HCT116 (cell line): ENCODE results near the gene SHC4. TPM values are rescaled to one million over a fixed set of nuclear protein-coding genes. Genes with fewer than 3 reads are reported as not detected.

Source experiments
- ATAC-seq: fragments of 200-7000 bp; cut with Tn5 transposase; 2 replicates; pipeline ENCODE4 v1.9.1; 2020; ENCODE audit warnings: mild to moderate bottlenecking, moderate library complexity
- BruUV-seq: library from RNA; stranded (reverse); fragments of 400-500 nt; replicated peaks from 2 replicates; lab custom pipeline; 2021; lab: Mats Ljungman, UMichigan
- CTCF ChIA-PET: fragments of 300-600 bp; sonication (Branson Sonifier 250); formaldehyde crosslinking; loops from one replicate; lab custom pipeline; 2021; ENCODE audit warnings: antibody characterized with exemption; lab: Charles Lee
- POLR2A ChIA-PET: fragments of 300-600, 350-600 bp; sonication (Branson Sonifier 250); formaldehyde crosslinking; loops from one replicate; lab custom pipeline; 2021; ENCODE audit warnings: antibody characterized with exemption; lab: Charles Lee
- RAD21 ChIA-PET, 2 experiments: fragments of 300-600 bp; sonication (Branson Sonifier 250); formaldehyde crosslinking; loops; one replicate each; lab custom pipeline; 2023; ENCODE audit warnings: low total read pairs in 2 of 2; ENCODE audit not compliant: uncharacterized antibody in 2 of 2, unreplicated experiment in 2 of 2, low non-redundant PET in 1 of 2; lab: Charles Lee
- DNase-seq: peaks from one replicate; pipeline ENCODE4 v3.0.0-alpha.2; 2010; ENCODE audit warnings: low read depth, low spot score
- H2AFZ ChIP-seq: fragments of 200-600 bp; shearing (Covaris generic), sonication (generic); 2 replicates; pipeline ENCODE4 v1.6.1; 2017; ENCODE audit warnings: low read depth, mixed run types, mixed read lengths, antibody characterized with exemption, low read length; ENCODE audit not compliant: poor library complexity, severe bottlenecking
- H3K27ac ChIP-seq: 2 replicates; pipeline ENCODE4 v1.5.1; 2012; ENCODE audit warnings: low read depth, low read length
- H3K27me3 ChIP-seq: fragments of 200-600 bp; sonication (generic); 2 replicates; pipeline ENCODE4 v1.6.1; 2016; ENCODE audit warnings: mixed run types, low read length, mixed read lengths; ENCODE audit not compliant: insufficient read depth
- H3K36me3 ChIP-seq, 2 experiments: fragments of 200-500 bp in 1 of 2; fragments of 200-600 bp in 1 of 2; sonication (Bioruptor generic) in 1 of 2; sonication (generic) in 1 of 2; 2 replicates each; pipeline versions ENCODE4 v1.5.1 to v1.6.1; 2014 to 2016; ENCODE audit warnings: low read length in 2 of 2, inconsistent platforms in 1 of 2, mixed read lengths in 1 of 2, mixed run types in 1 of 2; ENCODE audit not compliant: insufficient read depth in 2 of 2, control insufficient read depth in 1 of 2
- H3K4me1 ChIP-seq, 2 experiments: fragments of 200-600 bp in 1 of 2; sonication (generic) in 1 of 2; 2 replicates each; pipeline versions ENCODE4 v1.5.1 to v1.6.1; 2012 to 2017; ENCODE audit warnings: low read length in 2 of 2, inconsistent platforms in 1 of 2, mild to moderate bottlenecking in 1 of 2, mixed read lengths in 1 of 2, mixed run types in 1 of 2, moderate library complexity in 1 of 2; ENCODE audit not compliant: insufficient read depth in 2 of 2, control insufficient read depth in 1 of 2
- H3K4me2 ChIP-seq: fragments of 200-600 bp; sonication (generic); 2 replicates; pipeline ENCODE4 v1.6.1; 2017; ENCODE audit warnings: mixed run types, low read length, mixed read lengths
- H3K4me3 ChIP-seq, 2 experiments: fragments of 200-600 bp in 1 of 2; sonication (generic) in 1 of 2; replicated peaks in 1 of 2; 2 replicates each; pipeline ENCODE4 v1.5.1; 2011 to 2016; ENCODE audit warnings: low read length in 2 of 2, control low read depth in 1 of 2, low read depth in 1 of 2, mild to moderate bottlenecking in 1 of 2, mixed read lengths in 1 of 2, mixed run types in 1 of 2
- H3K79me2 ChIP-seq: fragments of 200-600 bp; sonication (generic); 2 replicates; pipeline ENCODE4 v1.6.1; 2017; ENCODE audit warnings: mild to moderate bottlenecking, mixed run types, low read length, moderate library complexity, mixed read lengths; ENCODE audit not compliant: insufficient read depth
- H3K9ac ChIP-seq: fragments of 200-600 bp; sonication (generic); 2 replicates; pipeline ENCODE4 v1.6.1; 2016; ENCODE audit warnings: low read length, mixed read lengths
- H3K9me2 ChIP-seq: fragments of 200-600 bp; sonication (generic), shearing (Covaris generic); 2 replicates; pipeline ENCODE4 v1.6.1; 2017; ENCODE audit warnings: mixed run types, mild to moderate bottlenecking, moderate library complexity; ENCODE audit not compliant: insufficient read depth
- H3K9me3 ChIP-seq, 2 experiments: fragments of 200-500 bp in 1 of 2; fragments of 200-600 bp in 1 of 2; sonication (Bioruptor generic) in 1 of 2; sonication (generic) in 1 of 2; 2 replicates each; pipeline ENCODE4 v1.6.1; 2014 to 2017; ENCODE audit warnings: low read length in 2 of 2, mixed read lengths in 2 of 2, inconsistent platforms in 1 of 2, low read depth in 1 of 2, mild to moderate bottlenecking in 1 of 2, mixed run types in 1 of 2, moderate library complexity in 1 of 2; ENCODE audit not compliant: control insufficient read depth in 1 of 2, insufficient read depth in 1 of 2
- H4K20me1 ChIP-seq: fragments of 200-600 bp; sonication (generic), shearing (Covaris generic); 2 replicates; pipeline ENCODE4 v1.6.1; 2017; ENCODE audit warnings: mixed run types, mild to moderate bottlenecking, moderate library complexity; ENCODE audit not compliant: insufficient read depth
- ELF1 ChIP-seq: IDR thresholded peaks from 2 replicates; pipeline ENCODE4 v1.6.1; 2012; ENCODE audit warnings: low read depth, borderline replicate concordance
- EZH2 ChIP-seq: fragments of 200-600 bp; sonication (generic); IDR thresholded peaks from 2 replicates; pipeline ENCODE4 v1.6.1; 2017; ENCODE audit warnings: antibody characterized with exemption, mixed run types
- FOSL1 ChIP-seq: IDR thresholded peaks from 2 replicates; pipeline ENCODE4 v1.6.1; 2012; ENCODE audit warnings: low read depth
- JUND ChIP-seq: IDR thresholded peaks from 2 replicates; pipeline ENCODE4 v1.6.1; 2012
- MAX ChIP-seq: IDR thresholded peaks from 2 replicates; pipeline ENCODE4 v1.6.1; 2012
- POLR2A ChIP-seq: IDR thresholded peaks from 2 replicates; pipeline ENCODE4 v1.7.0; 2011; ENCODE audit warnings: borderline replicate concordance; ENCODE audit not compliant: insufficient read depth, insufficient read length; ENCODE audit errors: extremely low read depth
- RAD21 ChIP-seq: IDR thresholded peaks from 2 replicates; pipeline ENCODE4 v1.6.1; 2012; ENCODE audit warnings: low read depth, mild to moderate bottlenecking
- REST ChIP-seq: IDR thresholded peaks from 2 replicates; pipeline ENCODE4 v1.6.1; 2012; ENCODE audit warnings: low read depth
- SP1 ChIP-seq: IDR thresholded peaks from 2 replicates; pipeline ENCODE4 v1.6.1; 2012; ENCODE audit warnings: low read depth
- ZBTB33 ChIP-seq: IDR thresholded peaks from 2 replicates; pipeline ENCODE4 v1.6.1; 2011; ENCODE audit warnings: mild to moderate bottlenecking, low read length, moderate library complexity; ENCODE audit not compliant: insufficient replicate concordance; ENCODE audit errors: extremely low read depth
- intact Hi-C: fragments of 100-400 bp; cut with micrococcal nuclease; formaldehyde crosslinking; loops from 2 replicates; pipeline ENCODE4 v1.10.0; 2022
- total RNA-seq: library from RNA; stranded (reverse); gene quantifications from one replicate; pipeline ENCODE4 v1.2.1, GENCODE V29; 2021; ENCODE audit not compliant: unreplicated experiment

Gene SHC4
- total RNA-seq, 1 experiment from 2014 or later, result 0.44 TPM

GRCh38 chr15:48946840-48947187, 16.9 kb downstream of the SHC4 start (continued):
- no peak for TF ChIP-seq POLR2A

- ATAC-seq, result peak; percentile 36
- intact Hi-C loops, result no loop called here
- Histone ChIP-seq H3K9me2 (peaks cover 5% of the 10 kb centered on the region; the same call in 1 of the 2 replicates), H3K79me2 (no peaks in the 10 kb centered on the region), H3K9me3 (no peaks in the 10 kb centered on the region), H3K27me3 (no peaks in the 10 kb centered on the region), H3K27ac (no peak overlapping the region), H3K4me2 (peak overlapping the region; percentile 27; the same call in 1 of the 2 replicates), H3K9ac (no peak overlapping the region), H3K36me3 (no peaks in the 10 kb centered on the region), H3K4me3 (no peak overlapping the region), H3K4me1 (peaks cover 0 to 12% of the 10 kb centered on the region in 2 experiments; a peak in 2 of 4 replicates), H2AFZ (peak overlapping the region; percentile 20), H4K20me1 (no peaks in the 10 kb centered on the region)
- BruUV-seq, result no TSS peak
- DNase-seq, result no peak
- RAD21 ChIA-PET, result no interaction called here
- POLR2A ChIA-PET, result interaction anchor here (0.6 kb wide), 1 partner anchor 18 kb away, joined by 3 read pairs; the partner anchor contains the start of gene SHC4
- CTCF ChIA-PET, result interaction anchor here (0.7 to 1.8 kb wide), 3 partner anchors 18 to 589 kb away, joined by 3 to 5 read pairs (median 5); partner anchors contain the start of gene SHC4
- peak; percentile 40; the same call in 1 of the 2 replicates for TF ChIP-seq FOSL1
- TF ChIP-seq EZH2, result no peak
- TF ChIP-seq ZBTB33, result no peak
- TF ChIP-seq ELF1, result no peak
- no peak for TF ChIP-seq REST
- no peak for TF ChIP-seq MAX
- peak; percentile 41 for TF ChIP-seq JUND
- no peak for TF ChIP-seq RAD21
- TF ChIP-seq SP1, result 0 out of 2 replicates have a peak, but pooled peaks have one; percentile 16
Observed at GRCh38 chr15:48946074-48946839, 17.5 kb downstream of the SHC4 start.
